GM12864 (cell line): ENCODE measurements around the gene ZSWIM3.

Experiments used
- DNase-seq: peaks from one replicate; pipeline ENCODE4 v3.0.0-alpha.2; 2011; ENCODE audit warnings: low read depth
- H3K4me3 ChIP-seq: 2 replicates; pipeline ENCODE4 v1.5.1; 2011; ENCODE audit warnings: mild to moderate bottlenecking, low read depth, low read length, control low read depth
- TF ChIP-seq, protein P1 (sequence below): IDR thresholded peaks from 2 replicates; pipeline ENCODE4 v1.5.1; 2011; ENCODE audit warnings: low read depth, mild to moderate bottlenecking, moderate library complexity, low read length, control low read depth, inconsistent platforms; ENCODE audit errors: missing control alignments

Gene ZSWIM3

DNA sequence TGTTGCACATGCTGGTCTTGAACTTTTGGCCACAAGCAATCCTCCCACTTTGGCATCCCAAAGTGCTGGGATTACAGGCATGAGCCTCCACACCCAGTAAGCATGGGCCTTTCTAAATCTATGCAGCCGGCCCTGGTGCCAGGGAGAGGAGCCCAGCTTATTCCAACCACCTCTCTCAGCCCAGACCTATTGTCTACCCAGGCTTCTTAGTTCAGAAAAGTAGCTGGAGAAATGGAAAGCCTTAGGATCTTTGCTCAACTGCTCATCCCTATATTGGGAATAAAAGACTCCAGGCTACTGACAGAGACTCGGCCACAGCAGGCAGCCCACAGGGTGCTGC is 69.3 kb downstream of the ZSWIM3 start:
- H3K4me3 ChIP-seq, result no peak overlapping the region
- TF ChIP-seq, protein P1, sequence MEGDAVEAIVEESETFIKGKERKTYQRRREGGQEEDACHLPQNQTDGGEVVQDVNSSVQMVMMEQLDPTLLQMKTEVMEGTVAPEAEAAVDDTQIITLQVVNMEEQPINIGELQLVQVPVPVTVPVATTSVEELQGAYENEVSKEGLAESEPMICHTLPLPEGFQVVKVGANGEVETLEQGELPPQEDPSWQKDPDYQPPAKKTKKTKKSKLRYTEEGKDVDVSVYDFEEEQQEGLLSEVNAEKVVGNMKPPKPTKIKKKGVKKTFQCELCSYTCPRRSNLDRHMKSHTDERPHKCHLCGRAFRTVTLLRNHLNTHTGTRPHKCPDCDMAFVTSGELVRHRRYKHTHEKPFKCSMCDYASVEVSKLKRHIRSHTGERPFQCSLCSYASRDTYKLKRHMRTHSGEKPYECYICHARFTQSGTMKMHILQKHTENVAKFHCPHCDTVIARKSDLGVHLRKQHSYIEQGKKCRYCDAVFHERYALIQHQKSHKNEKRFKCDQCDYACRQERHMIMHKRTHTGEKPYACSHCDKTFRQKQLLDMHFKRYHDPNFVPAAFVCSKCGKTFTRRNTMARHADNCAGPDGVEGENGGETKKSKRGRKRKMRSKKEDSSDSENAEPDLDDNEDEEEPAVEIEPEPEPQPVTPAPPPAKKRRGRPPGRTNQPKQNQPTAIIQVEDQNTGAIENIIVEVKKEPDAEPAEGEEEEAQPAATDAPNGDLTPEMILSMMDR, result no peak
- no peak for DNase-seq

DNA sequence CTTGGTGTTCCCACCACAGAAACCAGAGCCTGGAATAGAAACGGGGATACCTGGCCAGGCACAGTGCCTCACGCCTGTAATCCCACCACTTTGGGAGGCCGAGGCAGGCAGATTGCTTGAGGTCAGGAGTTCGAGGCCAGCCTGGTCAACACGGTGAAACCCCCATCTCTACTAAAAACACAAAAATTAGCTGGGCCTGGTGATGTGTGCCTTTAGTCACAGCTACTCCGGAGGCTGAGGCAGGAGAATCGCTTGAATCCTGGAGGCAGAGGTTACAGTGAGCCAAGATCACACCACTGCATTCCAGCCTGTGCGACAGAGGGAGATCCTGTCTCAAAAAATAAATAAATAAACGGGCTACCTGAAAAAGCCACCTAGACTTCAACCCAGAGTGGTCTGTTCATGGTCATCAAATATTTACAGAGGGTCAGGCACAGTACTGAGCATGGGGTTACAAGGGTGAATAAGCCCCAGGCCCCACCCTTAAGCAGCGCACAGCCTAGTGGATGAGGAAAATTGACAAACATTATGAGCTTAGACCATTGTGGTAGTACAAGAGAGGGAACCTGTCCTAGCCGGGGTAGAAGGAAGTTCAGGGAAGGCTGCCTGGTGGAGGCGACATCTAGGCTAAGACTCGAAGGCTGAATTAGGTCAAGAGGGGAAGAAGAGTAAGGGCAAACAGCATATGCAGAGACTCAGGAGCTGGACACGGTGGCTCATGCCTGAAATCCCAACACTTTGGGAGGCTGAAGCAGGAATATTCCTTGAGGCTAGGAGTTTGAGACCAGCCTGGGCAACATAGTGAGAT is 69.9 kb downstream of the ZSWIM3 start:
- TF ChIP-seq, protein P1, result no peak
- H3K4me3 ChIP-seq, result no peak overlapping the region
- no peak for DNase-seq
